Stomach (tissue), 9 donors: ENCODE data around the gene PCBP2. TPM values are rescaled to one million over a fixed set of nuclear protein-coding genes. Genes with fewer than 3 reads are reported as not detected.

Source experiments
- DNase-seq, 2 donors: peaks; one replicate each; pipeline versions ENCODE4 v3.0.0 to v3.0.0-alpha.2; 2013 to 2019
- H3K27ac ChIP-seq, 5 donors: fragments of 200-600 bp in 4 of 5; sonication (generic) in 4 of 5; one replicate each; pipeline ENCODE4 v1.5.1; 2013 to 2019; ENCODE audit warnings: mild to moderate bottlenecking in 1 of 5, moderate library complexity in 1 of 5
- H3K27me3 ChIP-seq, 3 donors: fragments of 200-600 bp; sonication (generic); one replicate each; pipeline ENCODE4 v1.5.1; 2017 to 2019; ENCODE audit warnings: mixed run types in 1 of 3
- H3K36me3 ChIP-seq, 4 donors: fragments of 200-600 bp; sonication (generic); 1 replicate in 3 of 4; 2 replicates in 1 of 4; pipeline ENCODE4 v1.5.1; 2016 to 2019
- H3K4me1 ChIP-seq, 4 donors: fragments of 200-600 bp; sonication (generic); one replicate each; pipeline ENCODE4 v1.5.1; 2016 to 2019
- H3K4me3 ChIP-seq, 4 donors: fragments of 200-600 bp; sonication (generic) in 3 of 4; one replicate each; pipeline ENCODE4 v1.5.1; 2016 to 2019; ENCODE audit warnings: mild to moderate bottlenecking in 1 of 4
- H3K9me3 ChIP-seq, 4 donors: fragments of 200-600 bp; sonication (generic); one replicate each; pipeline ENCODE4 v1.5.1; 2016 to 2019
- EP300 ChIP-seq: sonication (generic); formaldehyde crosslinking; IDR thresholded peaks from one replicate; pipeline ENCODE4 v1.6.1; 2017; ENCODE audit warnings: antibody characterized with exemption
- POLR2A ChIP-seq, 4 donors: fragments of 450-650 bp; IDR thresholded peaks; one replicate each; pipeline ENCODE4 v1.6.1; 2016; ENCODE audit warnings: antibody characterized with exemption in 4 of 4, control low read depth in 2 of 4, mild to moderate bottlenecking in 1 of 4, moderate library complexity in 1 of 4
- POLR2AphosphoS5 ChIP-seq, 3 donors: sonication (generic); formaldehyde crosslinking; IDR thresholded peaks; one replicate each; pipeline ENCODE4 v1.6.1; 2016; ENCODE audit warnings: antibody characterized with exemption in 3 of 3
- WGBS, 5 donors: extraction: QIAGEN DNeasy Blood & Tissue Kit in 3 of 5; methylation state at CpG; one replicate each; pipeline versions ENCODE4 v1.1.5 to v1.1.7; 2013 to 2018; 5-methylcytosine and 5-hydroxymethylcytosine counted together
- intact Hi-C: fragments of 100-400 bp; cut with DNase I; formaldehyde crosslinking; loops from one replicate; pipeline ENCODE4 v1.15.1; 2023; ENCODE audit warnings: low total_unique reads
- polyA plus RNA-seq, 3 donors: library from polyadenylated mRNA; stranded (reverse); fragments of 200-250 nt; gene quantifications; one replicate each; pipeline ENCODE4 v1.2.3, GENCODE V29; 2013
- total RNA-seq, 5 donors: library from RNA; depleted of rRNA; stranded (reverse); fragments of >200 nt; gene quantifications; one replicate each; pipeline versions ENCODE4 v1.1.0 to v1.2.3, GENCODE V29; 2014 to 2016
- TF ChIP-seq, protein P1 (sequence below), 7 experiments: fragments of 450-650 bp in 4 of 7; fragments of 200-600 bp in 3 of 7; sonication (generic) in 3 of 7; IDR thresholded peaks; one replicate each; pipeline ENCODE4 v1.5.1; 2016 to 2019; ENCODE audit warnings: antibody characterized with exemption in 7 of 7, control low read depth in 2 of 7, mild to moderate bottlenecking in 1 of 7
- donor health status: healthy with polysubstance abuse.
- donor health status: Bipolar disorder and iron deficiency.
- donor health status: healthy.

The PCBP2 gene
- total and polyA plus RNA-seq, 8 donors, result 109 to 714 (median 458) TPM

DNA sequence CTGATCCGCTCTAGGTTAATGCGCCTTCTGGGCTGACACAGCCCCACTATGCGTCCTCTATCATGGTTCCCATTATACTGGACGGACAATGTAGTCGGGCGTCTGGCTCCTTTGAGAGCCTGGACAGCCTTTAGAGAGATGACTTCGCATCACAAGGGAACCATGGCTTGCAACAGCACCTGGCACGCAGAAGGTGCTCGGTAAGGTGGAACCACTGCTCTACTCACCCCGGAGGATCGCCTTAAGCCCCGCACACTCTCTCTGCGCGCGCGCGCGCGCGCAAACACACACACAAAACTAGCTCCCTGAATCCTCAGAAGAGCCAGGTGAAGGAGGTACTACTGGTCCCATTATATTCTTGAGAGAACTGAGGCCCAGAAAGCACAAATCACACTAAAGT lies 40.3 kb downstream of the PCBP2 start:
- peaks cover 19 to 46% (median 30%) of the 10 kb centered on the region in 4 donors for H3K4me1 ChIP-seq
- 52 to 67% (median 55%) methylated on average over 20 of the region's 20 CpGs for WGBS, 5 donors
- no peaks in the 10 kb centered on the region for H3K9me3 ChIP-seq
- H3K27ac ChIP-seq, result peak overlapping the region; percentile 23 to 89 (median 83)
- intact Hi-C loops, result no loop called here
- H3K4me3 ChIP-seq, result peak overlapping the region; percentile 51 to 63 (median 56)
- peaks cover 0 to 10% (median 9%) of the 10 kb centered on the region in 4 donors for H3K36me3 ChIP-seq
- no peak for TF ChIP-seq EP300
- TF ChIP-seq POLR2A (IDR thresholded peaks at IDR 0.05), result no peak
- TF ChIP-seq POLR2AphosphoS5 (IDR thresholded peaks at IDR 0.05), result no peak
- TF ChIP-seq, protein P1, sequence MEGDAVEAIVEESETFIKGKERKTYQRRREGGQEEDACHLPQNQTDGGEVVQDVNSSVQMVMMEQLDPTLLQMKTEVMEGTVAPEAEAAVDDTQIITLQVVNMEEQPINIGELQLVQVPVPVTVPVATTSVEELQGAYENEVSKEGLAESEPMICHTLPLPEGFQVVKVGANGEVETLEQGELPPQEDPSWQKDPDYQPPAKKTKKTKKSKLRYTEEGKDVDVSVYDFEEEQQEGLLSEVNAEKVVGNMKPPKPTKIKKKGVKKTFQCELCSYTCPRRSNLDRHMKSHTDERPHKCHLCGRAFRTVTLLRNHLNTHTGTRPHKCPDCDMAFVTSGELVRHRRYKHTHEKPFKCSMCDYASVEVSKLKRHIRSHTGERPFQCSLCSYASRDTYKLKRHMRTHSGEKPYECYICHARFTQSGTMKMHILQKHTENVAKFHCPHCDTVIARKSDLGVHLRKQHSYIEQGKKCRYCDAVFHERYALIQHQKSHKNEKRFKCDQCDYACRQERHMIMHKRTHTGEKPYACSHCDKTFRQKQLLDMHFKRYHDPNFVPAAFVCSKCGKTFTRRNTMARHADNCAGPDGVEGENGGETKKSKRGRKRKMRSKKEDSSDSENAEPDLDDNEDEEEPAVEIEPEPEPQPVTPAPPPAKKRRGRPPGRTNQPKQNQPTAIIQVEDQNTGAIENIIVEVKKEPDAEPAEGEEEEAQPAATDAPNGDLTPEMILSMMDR (IDR thresholded peaks at IDR 0.05), result no peak
- DNase-seq, result peak in 1 of 2 donors; percentile 42
- no peaks in the 10 kb centered on the region for H3K27me3 ChIP-seq

DNA sequence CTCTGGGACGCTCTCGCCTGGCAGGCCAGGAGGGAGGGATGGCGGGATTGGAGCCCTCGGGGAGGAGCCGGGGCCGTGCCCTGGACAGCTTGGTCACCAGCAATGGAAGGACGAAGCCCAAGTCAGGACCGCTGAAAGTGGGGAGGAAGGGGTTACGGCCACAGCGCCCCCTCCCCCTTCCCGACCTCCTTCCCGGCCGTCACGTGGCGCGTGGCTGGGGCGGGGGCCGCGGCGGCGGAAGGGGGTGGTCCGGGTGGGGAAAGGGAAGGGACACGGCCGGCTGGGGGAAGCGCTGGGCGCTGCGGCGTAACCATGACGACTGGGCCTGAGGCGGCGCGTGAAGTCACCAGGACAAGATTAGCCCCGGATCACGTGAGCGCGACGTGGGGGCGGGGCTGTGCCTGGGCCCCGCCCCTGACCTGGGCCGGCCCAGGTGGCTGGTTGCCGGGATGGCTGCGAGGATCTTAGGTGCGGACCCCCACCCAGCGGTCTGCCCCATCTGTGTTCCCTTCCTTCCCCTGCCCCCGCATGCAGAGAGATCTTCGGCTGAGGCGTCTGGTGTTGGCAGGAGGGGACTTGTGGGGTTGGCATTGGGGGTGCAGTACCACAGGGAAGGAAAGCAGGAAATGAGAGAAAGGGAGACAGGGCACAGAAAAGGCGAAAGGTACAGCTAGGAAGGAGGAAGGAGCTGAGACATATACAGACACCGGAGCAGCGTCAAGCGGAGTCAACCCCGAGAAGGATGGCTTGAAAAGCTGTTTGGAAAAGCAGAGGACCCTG lies 41.1 kb downstream of the PCBP2 start:
- TF ChIP-seq EP300 (no peak), POLR2AphosphoS5 (IDR thresholded peaks at IDR 0.05) (peak in 2 of 3 donors; percentile 51 to 76), POLR2A (IDR thresholded peaks at IDR 0.05) (peak in 2 of 4 donors; percentile 44 to 73)
- TF ChIP-seq, protein P1 (IDR thresholded peaks at IDR 0.05), result no peak
- intact Hi-C loops, result no loop called here
- H3K27me3 ChIP-seq, result no peaks in the 10 kb centered on the region

DNA sequence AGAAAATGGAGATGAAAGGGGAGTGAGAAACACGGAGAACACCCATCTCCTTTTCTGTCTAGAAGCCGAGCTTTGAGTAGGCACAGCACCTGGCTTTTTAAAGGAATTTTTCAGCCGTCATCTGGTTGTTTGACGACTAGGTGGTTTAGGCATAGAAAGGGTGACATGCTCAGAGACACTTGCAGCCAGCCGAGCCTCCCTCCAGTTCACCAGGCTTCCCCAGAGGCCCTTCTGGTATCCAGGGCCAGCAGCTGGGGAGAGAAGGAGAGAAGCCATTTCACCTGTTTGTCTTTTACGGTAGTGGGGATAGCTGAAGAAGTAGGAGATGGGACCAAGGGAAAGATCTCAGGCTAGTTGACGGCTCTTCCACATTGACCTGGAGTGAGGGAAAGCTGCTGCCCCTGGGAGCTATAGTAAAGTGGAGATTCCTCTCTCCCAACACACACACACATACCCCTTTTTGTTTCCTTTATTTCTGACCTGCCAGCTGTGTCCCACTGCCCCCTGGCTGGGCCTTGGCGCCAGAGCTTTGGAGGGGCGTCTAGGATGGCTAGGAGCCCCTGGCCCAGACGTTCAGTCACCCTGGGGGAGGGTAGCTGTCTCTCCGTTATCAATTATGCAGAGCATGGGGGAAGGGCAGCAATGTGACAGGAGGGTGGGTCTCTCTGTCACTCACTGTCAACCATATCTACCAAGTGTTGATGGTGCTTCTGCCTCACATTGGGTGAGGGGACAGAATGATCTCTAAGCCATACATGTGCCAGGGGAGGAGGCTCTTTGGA lies 41.9 kb downstream of the PCBP2 start:
- Histone ChIP-seq H3K9me3 (no peaks in the 10 kb centered on the region), H3K27me3 (no peaks in the 10 kb centered on the region), H3K36me3 (no peaks in the 10 kb centered on the region), H3K27ac (peak overlapping the region; percentile 70 to 89 (median 83)), H3K4me1 (peaks cover 26 to 62% (median 34%) of the 10 kb centered on the region in 4 donors), H3K4me3 (peak overlapping the region; percentile 51 to 63 (median 56))
- intact Hi-C loops, result no loop called here
- WGBS, 5 donors, result 24 to 36% (median 29%) methylated on average over 11 of the region's 11 CpGs
- DNase-seq, result peak in 1 of 2 donors; percentile 43
- TF ChIP-seq POLR2A (IDR thresholded peaks at IDR 0.05) (no peak), POLR2AphosphoS5 (IDR thresholded peaks at IDR 0.05) (no peak), EP300 (no peak)
- TF ChIP-seq, protein P1 (IDR thresholded peaks at IDR 0.05), result no peak

More for the DNA sequence above, 41.1 kb downstream of the PCBP2 start:
- Histone ChIP-seq H3K4me3 (peak overlapping the region; percentile 51 to 63 (median 56)), H3K27ac (peak overlapping the region; percentile 70 to 89 (median 83)), H3K9me3 (no peaks in the 10 kb centered on the region), H3K4me1 (peaks cover 19 to 54% (median 30%) of the 10 kb centered on the region in 4 donors), H3K36me3 (peaks cover 0 to 2% (median under 1%) of the 10 kb centered on the region in 4 donors)
- peak; percentile 92 to 98 for DNase-seq
- WGBS, 5 donors, result 0 to 2% (median 1%) methylated on average over 26 to 50 of the region's 52 CpGs
